ENCODE results near the gene NCAM1. TPM values are rescaled to one million over a fixed set of nuclear protein-coding genes. Genes with fewer than 3 reads are reported as not detected.

The NCAM1 gene
- total RNA-seq, 1 donor from 2014 or later = 76.7 TPM

DNA sequence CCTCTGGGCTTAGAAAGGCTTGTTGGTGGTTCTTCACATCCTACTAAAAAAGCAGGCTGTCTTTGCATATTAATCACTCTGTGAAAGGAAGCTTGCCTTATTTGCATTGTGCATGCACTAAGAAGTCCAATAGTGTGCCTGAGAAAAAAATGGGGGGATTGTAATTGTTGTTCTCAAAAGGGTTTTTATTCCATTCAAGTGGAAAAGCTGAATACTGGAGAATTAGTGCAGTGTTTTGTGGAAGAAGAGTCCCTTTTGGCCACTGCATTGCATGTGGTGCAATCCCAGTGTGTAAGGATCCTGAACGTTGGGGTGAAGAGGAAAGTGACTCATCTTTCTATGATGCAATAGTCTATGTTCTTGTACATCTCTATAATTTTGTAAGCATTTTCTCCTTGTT lies 16.5 kb downstream of the NCAM1 start:
- Mint-ChIP-seq H3K27ac (ENCODE audit: unreplicated experiment) (peak overlapping the region; percentile 12), H3K9me3 (no peaks in the 10 kb centered on the region), H3K27me3 (ENCODE audit: low read depth) (no peaks in the 10 kb centered on the region), H3K4me1 (peaks cover 17% of the 10 kb centered on the region), H3K36me3 (ENCODE audit: low read depth) (no peaks in the 10 kb centered on the region), H3K4me3 (peak overlapping the region; percentile 0)
- no peak for TF ChIP-seq CTCF (conservative IDR thresholded peaks at IDR 0.05)
- DNase-seq (ENCODE audit: low read depth, low spot score) = no peak

- Mint-ChIP-seq H3K27ac (ENCODE audit: unreplicated experiment) (no peak overlapping the region), H3K36me3 (ENCODE audit: low read depth) (peaks cover 16% of the 10 kb centered on the region), H3K4me1 (no peaks in the 10 kb centered on the region), H3K27me3 (ENCODE audit: low read depth) (no peaks in the 10 kb centered on the region), H3K4me3 (no peak overlapping the region), H3K9me3 (peaks cover 22% of the 10 kb centered on the region)
- TF ChIP-seq CTCF (conservative IDR thresholded peaks at IDR 0.05) = no peak
- no peak for DNase-seq (ENCODE audit: low read depth, low spot score)
These were observed 22.7 kb downstream of the NCAM1 start for GRCh38 chr11:112983887-112984286.

DNA sequence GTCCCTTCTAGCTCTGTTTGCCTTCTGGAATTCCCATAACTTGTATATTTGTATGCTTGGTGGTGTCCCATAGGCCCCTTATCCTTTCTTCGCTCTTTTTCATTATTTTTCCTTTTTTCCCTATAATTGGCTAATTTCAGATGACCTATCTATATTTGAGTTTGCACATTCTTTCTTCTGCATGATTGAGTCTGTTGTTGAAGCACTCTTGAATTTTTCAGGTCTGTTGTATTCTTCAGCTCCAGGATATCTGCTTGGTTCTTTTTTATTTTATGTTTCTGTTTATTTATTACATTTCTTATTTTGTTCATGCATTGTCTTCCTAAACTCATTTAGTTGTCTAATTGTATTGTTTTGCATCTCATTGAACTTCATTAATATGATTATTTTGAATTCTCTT lies 28.0 kb downstream of the NCAM1 start:
- no peak overlapping the region for H3K4me3 Mint-ChIP-seq
- no peaks in the 10 kb centered on the region for H3K4me1 Mint-ChIP-seq
- no peak for TF ChIP-seq CTCF (conservative IDR thresholded peaks at IDR 0.05)
- peaks cover 32% of the 10 kb centered on the region for H3K9me3 Mint-ChIP-seq
- H3K36me3 Mint-ChIP-seq (ENCODE audit: low read depth) = peaks cover 38% of the 10 kb centered on the region
- no peak overlapping the region for H3K27ac Mint-ChIP-seq (ENCODE audit: unreplicated experiment)
- DNase-seq (ENCODE audit: low read depth, low spot score) = no peak
- no peaks in the 10 kb centered on the region for H3K27me3 Mint-ChIP-seq (ENCODE audit: low read depth)

GRCh38 chr11:112993808-112994207 lies 32.6 kb downstream of the NCAM1 start:
- peaks cover 23% of the 10 kb centered on the region for H3K36me3 Mint-ChIP-seq (ENCODE audit: low read depth)
- peaks cover 13% of the 10 kb centered on the region for H3K4me1 Mint-ChIP-seq
- no peak for DNase-seq (ENCODE audit: low read depth, low spot score)
- no peak overlapping the region for H3K4me3 Mint-ChIP-seq
- no peak overlapping the region for H3K27ac Mint-ChIP-seq (ENCODE audit: unreplicated experiment)
- peaks cover 13% of the 10 kb centered on the region for H3K9me3 Mint-ChIP-seq
- TF ChIP-seq CTCF (conservative IDR thresholded peaks at IDR 0.05) = no peak
- H3K27me3 Mint-ChIP-seq (ENCODE audit: low read depth) = no peaks in the 10 kb centered on the region

- peaks cover 14% of the 10 kb centered on the region for H3K36me3 Mint-ChIP-seq (ENCODE audit: low read depth)
- no peak for TF ChIP-seq CTCF (conservative IDR thresholded peaks at IDR 0.05)
- no peaks in the 10 kb centered on the region for H3K27me3 Mint-ChIP-seq (ENCODE audit: low read depth)
- H3K27ac Mint-ChIP-seq (ENCODE audit: unreplicated experiment) = no peak overlapping the region
- H3K4me3 Mint-ChIP-seq = no peak overlapping the region
- DNase-seq (ENCODE audit: low read depth, low spot score) = no peak
- H3K4me1 Mint-ChIP-seq = peaks cover 13% of the 10 kb centered on the region
- peaks cover 5% of the 10 kb centered on the region for H3K9me3 Mint-ChIP-seq
These were observed 34.3 kb downstream of the NCAM1 start for GRCh38 chr11:112995423-112996090.

Data from neural crest cell (in vitro differentiated cells).